22Rv1 (cell line): Measurements from ENCODE around the gene MIGA1.
"Not testable (repeated sequence)": the region's sequence is repeated elsewhere in the genome, so short reads cannot be mapped to it uniquely, and the experiment has no call there.

Experiments used
- CTCF ChIP-seq: fragments of 450-650 bp; IDR thresholded peaks from 2 replicates; pipeline ENCODE4 v1.5.1; 2017; ENCODE audit warnings: mild to moderate bottlenecking
- ZFX ChIP-seq: fragments of 450-650 bp; IDR thresholded peaks from 2 replicates; pipeline ENCODE4 v1.6.1; 2017; ENCODE audit warnings: antibody characterized with exemption, borderline replicate concordance

DNA sequence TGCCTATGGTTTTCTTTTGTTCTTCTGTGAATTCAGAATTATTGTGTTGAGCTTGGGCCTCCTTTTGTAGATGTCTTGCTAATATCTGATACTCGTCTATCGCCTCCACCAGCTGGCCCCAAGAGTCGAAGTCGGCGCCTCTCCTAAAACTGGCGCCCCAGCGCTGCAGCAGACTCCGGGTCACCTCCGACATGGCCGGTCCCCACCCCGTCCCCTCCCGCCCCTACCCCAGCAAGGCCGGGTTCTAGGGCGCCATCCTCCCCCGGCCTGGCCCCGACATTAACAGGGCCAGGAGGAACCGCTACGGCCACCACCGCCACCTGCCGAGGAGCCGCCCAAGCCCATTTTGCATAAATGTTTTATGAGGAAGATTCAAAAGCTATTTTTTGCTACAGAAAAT is 32.1 kb downstream of the MIGA1 start:
- not testable (repeated sequence) for TF ChIP-seq CTCF, ZFX
